ENCODE data around the gene SMIM15.
A peak's percentile ranks its signal among the peaks of the same experiment; 100 is the strongest.

Gene SMIM15

GRCh38 chr5:61159836-61160235, 2.4 kb downstream of the SMIM15 start:
- no peaks in the 10 kb centered on the region for H3K36me3 ChIP-seq
- TF ChIP-seq CTCF (IDR thresholded peaks at IDR 0.05), result no peak

GRCh38 chr5:61159070-61159469, 3.2 kb downstream of the SMIM15 start:
- peaks cover 39 to 48% of the 10 kb centered on the region in 2 experiments for H3K4me1 ChIP-seq (ENCODE audit: control insufficient read depth in 1 of 2, insufficient read depth in 1 of 2, low read depth in 1 of 2, low read length in 1 of 2)
- no peak overlapping the region for H3K4me3 ChIP-seq (ENCODE audit: low read depth in 1 of 2, low read length in 1 of 2)
- no peak overlapping the region for H3K27ac ChIP-seq
- no peaks in the 10 kb centered on the region for H3K36me3 ChIP-seq
- no peak for TF ChIP-seq CTCF (IDR thresholded peaks at IDR 0.05)
- no peaks in the 10 kb centered on the region for H3K27me3 ChIP-seq
- no peaks in the 10 kb centered on the region for H3K9me3 ChIP-seq

More at GRCh38 chr5:61159836-61160235, 2.4 kb downstream of the SMIM15 start:
- H3K4me1 ChIP-seq (ENCODE audit: control insufficient read depth in 1 of 2, insufficient read depth in 1 of 2, low read depth in 1 of 2, low read length in 1 of 2), result peaks cover 39 to 48% of the 10 kb centered on the region in 2 experiments
- H3K27me3 ChIP-seq, result no peaks in the 10 kb centered on the region
- no peak overlapping the region for H3K4me3 ChIP-seq (ENCODE audit: low read depth in 1 of 2, low read length in 1 of 2)
- H3K9me3 ChIP-seq, result no peaks in the 10 kb centered on the region
- H3K27ac ChIP-seq, result peak overlapping the region; percentile 27

GRCh38 chr5:61151893-61152292, 10.4 kb downstream of the SMIM15 start:
- H3K4me3 ChIP-seq (ENCODE audit: low read depth in 1 of 2, low read length in 1 of 2), result no peak overlapping the region
- no peaks in the 10 kb centered on the region for H3K36me3 ChIP-seq
- H3K4me1 ChIP-seq (ENCODE audit: control insufficient read depth in 1 of 2, insufficient read depth in 1 of 2, low read depth in 1 of 2, low read length in 1 of 2), result no peaks in the 10 kb centered on the region
- TF ChIP-seq CTCF (IDR thresholded peaks at IDR 0.05), result no peak
- H3K27ac ChIP-seq, result no peak overlapping the region
- no peaks in the 10 kb centered on the region for H3K9me3 ChIP-seq
- H3K27me3 ChIP-seq, result no peaks in the 10 kb centered on the region

- no peak for TF ChIP-seq CTCF (IDR thresholded peaks at IDR 0.05)
- H3K9me3 ChIP-seq, result no peaks in the 10 kb centered on the region
- H3K4me1 ChIP-seq (ENCODE audit: control insufficient read depth in 1 of 2, insufficient read depth in 1 of 2, low read depth in 1 of 2, low read length in 1 of 2), result no peaks in the 10 kb centered on the region
- H3K27me3 ChIP-seq, result no peaks in the 10 kb centered on the region
- no peak overlapping the region for H3K4me3 ChIP-seq (ENCODE audit: low read depth in 1 of 2, low read length in 1 of 2)
- H3K27ac ChIP-seq, result no peak overlapping the region
- no peaks in the 10 kb centered on the region for H3K36me3 ChIP-seq
Measured at GRCh38 chr5:61148515-61148914, 13.8 kb downstream of the SMIM15 start.

GRCh38 chr5:61142811-61143210, 19.5 kb downstream of the SMIM15 start:
- Histone ChIP-seq H3K4me3 (ENCODE audit: low read depth in 1 of 2, low read length in 1 of 2) (no peak overlapping the region), H3K27me3 (no peaks in the 10 kb centered on the region), H3K27ac (no peak overlapping the region), H3K4me1 (ENCODE audit: control insufficient read depth in 1 of 2, insufficient read depth in 1 of 2, low read depth in 1 of 2, low read length in 1 of 2) (no peaks in the 10 kb centered on the region), H3K36me3 (no peaks in the 10 kb centered on the region), H3K9me3 (no peaks in the 10 kb centered on the region)
- TF ChIP-seq CTCF (IDR thresholded peaks at IDR 0.05), result no peak

GRCh38 chr5:61142391-61142790, 19.9 kb downstream of the SMIM15 start:
- H3K4me3 ChIP-seq (ENCODE audit: low read depth in 1 of 2, low read length in 1 of 2), result no peak overlapping the region
- no peaks in the 10 kb centered on the region for H3K36me3 ChIP-seq
- H3K4me1 ChIP-seq (ENCODE audit: control insufficient read depth in 1 of 2, insufficient read depth in 1 of 2, low read depth in 1 of 2, low read length in 1 of 2), result no peaks in the 10 kb centered on the region
- no peaks in the 10 kb centered on the region for H3K9me3 ChIP-seq
- no peaks in the 10 kb centered on the region for H3K27me3 ChIP-seq
- H3K27ac ChIP-seq, result no peak overlapping the region
- no peak for TF ChIP-seq CTCF (IDR thresholded peaks at IDR 0.05)

Data from neutrophil (primary cell).